Osteoblast (primary cell): Measurements from ENCODE around the gene RPL37. TPM values are rescaled to one million over a fixed set of nuclear protein-coding genes. Genes with fewer than 3 reads are reported as not detected.

Experiments used
- DNase-seq: peaks from one replicate; pipeline ENCODE4 v3.0.0; 2011; ENCODE audit warnings: low spot score, mixed read lengths; ENCODE audit not compliant: insufficient read length; ENCODE audit errors: missing footprints
- H2AFZ ChIP-seq: 2 replicates; pipeline ENCODE4 v1.6.0; 2011; ENCODE audit warnings: mild to moderate bottlenecking, low read length
- H3K27ac ChIP-seq: 2 replicates; pipeline ENCODE4 v1.5.1; 2011; ENCODE audit warnings: mild to moderate bottlenecking, low read depth, low read length, moderate library complexity
- H3K27me3 ChIP-seq: 2 replicates; pipeline ENCODE4 v1.6.0; 2012; ENCODE audit warnings: mild to moderate bottlenecking, control low read depth, inconsistent platforms, low read length, moderate library complexity; ENCODE audit not compliant: insufficient read depth
- H3K36me3 ChIP-seq: 2 replicates; pipeline ENCODE4 v1.5.1; 2011; ENCODE audit warnings: mild to moderate bottlenecking, low read length, control low read depth, moderate library complexity; ENCODE audit not compliant: insufficient read depth
- H3K4me1 ChIP-seq: 2 replicates; pipeline ENCODE4 v1.5.1; 2011; ENCODE audit warnings: mild to moderate bottlenecking, low read length, control low read depth, moderate library complexity; ENCODE audit not compliant: insufficient read depth
- H3K4me2 ChIP-seq: 2 replicates; pipeline ENCODE4 v1.6.0; 2011; ENCODE audit warnings: mild to moderate bottlenecking, low read length; ENCODE audit not compliant: insufficient read depth
- H3K4me3 ChIP-seq: fragments of 200-600 bp; sonication (generic); 3 replicates; pipeline ENCODE4 v1.5.1; 2012; ENCODE audit warnings: mild to moderate bottlenecking, low read length, inconsistent platforms; ENCODE audit not compliant: insufficient read depth
- H3K79me2 ChIP-seq: 2 replicates; pipeline ENCODE4 v1.6.0; 2012; ENCODE audit warnings: mild to moderate bottlenecking, low read length, control low read depth, inconsistent platforms; ENCODE audit not compliant: insufficient read depth
- H3K9me3 ChIP-seq: 2 replicates; pipeline ENCODE4 v1.5.1; 2011; ENCODE audit warnings: low read depth, low read length, control low read depth
- H4K20me1 ChIP-seq: 2 replicates; pipeline ENCODE4 v1.6.0; 2012; ENCODE audit warnings: mild to moderate bottlenecking, low read length, control low read depth; ENCODE audit not compliant: insufficient read depth
- total RNA-seq: library from RNA; depleted of rRNA; stranded (reverse); fragments of >200 nt; gene quantifications from 2 replicates; pipeline ENCODE4 v1.2.3, GENCODE V29; 2012
- TF ChIP-seq, protein P1 (sequence below): IDR thresholded peaks from 2 replicates; pipeline ENCODE4 v1.5.1; 2011; ENCODE audit warnings: mild to moderate bottlenecking, low read depth, low read length, moderate library complexity; ENCODE audit errors: extremely low read depth

The RPL37 gene
- total RNA-seq, 1 donor = 220 TPM

DNA sequence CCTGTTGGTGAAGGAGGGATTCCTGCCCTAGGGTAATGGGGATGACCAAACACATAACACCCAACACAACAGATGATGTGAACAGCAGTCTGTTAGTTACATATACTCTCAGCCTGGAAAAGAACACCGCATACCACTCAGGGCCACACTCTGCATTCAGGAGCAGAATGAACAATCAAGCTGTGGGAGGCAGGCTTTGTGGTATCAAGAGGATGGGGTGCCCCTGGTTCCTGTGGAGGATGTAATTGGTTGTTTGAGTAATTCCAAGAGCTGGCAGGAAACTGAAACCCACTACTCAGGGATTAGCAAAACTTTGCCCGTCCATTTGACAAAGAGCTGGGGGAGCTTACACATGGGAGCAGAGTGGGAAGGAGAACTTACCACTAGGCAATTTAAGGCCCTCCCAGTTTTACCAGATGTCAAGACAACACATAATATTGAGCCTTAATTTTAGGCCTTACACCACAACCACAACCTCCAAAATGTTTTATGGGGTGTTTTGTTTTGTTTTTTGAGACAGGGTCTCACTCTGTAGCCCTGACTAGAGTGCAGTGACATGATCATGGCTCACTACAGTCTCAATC lies 21.2 kb downstream of the RPL37 start:
- Histone ChIP-seq H3K36me3 (no peaks in the 10 kb centered on the region), H3K4me1 (peaks cover under 1% of the 10 kb centered on the region), H3K4me2 (no peak overlapping the region), H3K27ac (no peak overlapping the region), H3K9me3 (no peaks in the 10 kb centered on the region), H4K20me1 (no peaks in the 10 kb centered on the region), H3K79me2 (no peaks in the 10 kb centered on the region), H3K4me3 (no peak overlapping the region), H3K27me3 (no peaks in the 10 kb centered on the region), H2AFZ (no peak overlapping the region)
- DNase-seq = no peak
- TF ChIP-seq, protein P1, sequence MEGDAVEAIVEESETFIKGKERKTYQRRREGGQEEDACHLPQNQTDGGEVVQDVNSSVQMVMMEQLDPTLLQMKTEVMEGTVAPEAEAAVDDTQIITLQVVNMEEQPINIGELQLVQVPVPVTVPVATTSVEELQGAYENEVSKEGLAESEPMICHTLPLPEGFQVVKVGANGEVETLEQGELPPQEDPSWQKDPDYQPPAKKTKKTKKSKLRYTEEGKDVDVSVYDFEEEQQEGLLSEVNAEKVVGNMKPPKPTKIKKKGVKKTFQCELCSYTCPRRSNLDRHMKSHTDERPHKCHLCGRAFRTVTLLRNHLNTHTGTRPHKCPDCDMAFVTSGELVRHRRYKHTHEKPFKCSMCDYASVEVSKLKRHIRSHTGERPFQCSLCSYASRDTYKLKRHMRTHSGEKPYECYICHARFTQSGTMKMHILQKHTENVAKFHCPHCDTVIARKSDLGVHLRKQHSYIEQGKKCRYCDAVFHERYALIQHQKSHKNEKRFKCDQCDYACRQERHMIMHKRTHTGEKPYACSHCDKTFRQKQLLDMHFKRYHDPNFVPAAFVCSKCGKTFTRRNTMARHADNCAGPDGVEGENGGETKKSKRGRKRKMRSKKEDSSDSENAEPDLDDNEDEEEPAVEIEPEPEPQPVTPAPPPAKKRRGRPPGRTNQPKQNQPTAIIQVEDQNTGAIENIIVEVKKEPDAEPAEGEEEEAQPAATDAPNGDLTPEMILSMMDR = no peak

DNA sequence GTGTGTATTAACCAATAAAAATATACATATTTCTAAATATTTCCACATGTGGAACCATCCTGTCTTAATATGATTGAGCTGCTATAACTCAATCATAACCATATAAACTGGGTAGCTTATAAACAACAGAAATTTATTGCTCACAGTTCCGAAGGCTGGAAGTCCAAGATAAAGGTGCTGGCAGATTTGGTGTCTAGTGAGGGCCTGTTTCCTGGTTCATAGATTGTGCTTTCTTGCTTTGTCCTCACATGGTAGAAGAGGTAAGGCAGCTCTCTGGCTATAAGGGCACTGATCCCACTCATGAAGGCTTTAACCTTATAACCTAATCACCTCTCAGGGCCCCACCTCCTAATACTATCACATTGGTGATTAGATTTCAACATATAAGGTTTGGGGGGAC lies 22.9 kb downstream of the RPL37 start:
- Histone ChIP-seq H3K9me3 (no peaks in the 10 kb centered on the region), H4K20me1 (no peaks in the 10 kb centered on the region), H3K27ac (no peak overlapping the region), H3K4me3 (no peak overlapping the region), H3K36me3 (no peaks in the 10 kb centered on the region), H2AFZ (no peak overlapping the region), H3K4me1 (peaks cover 5% of the 10 kb centered on the region), H3K79me2 (no peaks in the 10 kb centered on the region), H3K27me3 (no peaks in the 10 kb centered on the region), H3K4me2 (no peak overlapping the region)
- no peak for DNase-seq
- TF ChIP-seq, protein P1 = no peak

DNA sequence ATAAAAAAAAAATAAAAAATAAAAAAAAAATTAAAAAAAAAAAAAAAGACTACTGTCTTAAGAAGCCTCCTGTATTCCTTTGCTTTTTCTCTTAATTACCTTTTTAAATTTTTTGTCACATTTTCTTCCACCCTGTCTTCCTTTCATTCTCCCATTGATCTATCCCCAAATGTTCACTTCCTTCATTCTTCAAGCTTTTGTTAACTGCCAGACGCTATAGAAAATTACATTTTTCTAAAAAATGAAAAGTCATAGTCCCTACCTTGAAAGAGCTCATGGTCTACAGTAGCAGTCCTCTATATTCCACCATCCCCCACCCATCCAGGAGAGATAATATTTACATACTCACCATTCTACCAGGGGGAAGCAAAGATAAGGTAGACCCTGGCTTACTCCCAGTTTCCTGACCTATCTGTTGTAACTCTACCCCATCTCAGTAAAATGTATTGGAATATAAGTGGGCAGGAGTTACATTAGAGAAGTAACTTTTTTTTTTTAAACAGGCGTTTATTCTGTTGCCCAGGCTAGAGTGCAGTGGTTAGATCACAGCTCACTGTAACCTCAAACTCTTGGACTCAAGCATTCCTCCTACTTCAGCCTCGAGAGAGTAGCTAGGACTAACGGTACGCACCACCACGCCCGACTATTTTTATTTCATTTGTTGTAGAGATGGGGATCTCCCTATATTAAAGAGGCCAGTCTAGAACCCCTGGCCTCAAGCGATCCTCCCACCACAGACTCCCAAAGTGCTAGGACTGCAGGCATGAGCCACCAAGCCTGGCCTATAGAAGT lies 33.1 kb downstream of the RPL37 start:
- H3K27me3 ChIP-seq = no peaks in the 10 kb centered on the region
- no peak overlapping the region for H2AFZ ChIP-seq
- DNase-seq = peak; percentile 18
- H3K9me3 ChIP-seq = no peaks in the 10 kb centered on the region
- H3K79me2 ChIP-seq = peaks cover 6% of the 10 kb centered on the region
- no peak overlapping the region for H3K4me3 ChIP-seq
- H3K4me1 ChIP-seq = peaks cover 8% of the 10 kb centered on the region
- no peaks in the 10 kb centered on the region for H3K36me3 ChIP-seq
- TF ChIP-seq, protein P1 = no peak
- peaks cover 1% of the 10 kb centered on the region for H4K20me1 ChIP-seq
- no peak overlapping the region for H3K27ac ChIP-seq
- H3K4me2 ChIP-seq = no peak overlapping the region

DNA sequence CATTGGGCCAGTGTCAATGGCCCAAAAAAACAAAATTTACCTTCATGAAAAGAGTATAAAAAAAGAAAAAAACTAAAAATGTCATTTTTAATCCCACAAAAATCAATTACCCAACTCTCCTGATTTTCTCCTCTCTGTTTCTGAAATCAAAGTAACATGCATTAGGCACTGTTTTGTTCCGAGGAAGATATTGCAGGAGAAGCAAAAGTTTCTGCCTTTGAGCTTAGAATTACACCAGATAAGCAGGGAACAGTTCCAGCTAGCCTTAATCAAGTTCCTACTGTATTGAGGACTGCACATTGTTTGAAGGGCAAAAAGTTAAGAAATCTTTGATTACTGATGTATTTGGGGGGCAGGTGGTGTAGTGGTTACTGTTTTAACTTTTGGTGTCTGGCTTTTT lies 35.8 kb downstream of the RPL37 start:
- H3K4me2 ChIP-seq = peak overlapping the region; percentile 96
- H3K4me3 ChIP-seq = no peak overlapping the region

More for the DNA sequence above, 35.8 kb downstream of the RPL37 start:
- H3K27ac ChIP-seq = no peak overlapping the region
- peak; percentile 22 for DNase-seq
- H3K27me3 ChIP-seq = no peaks in the 10 kb centered on the region
- peaks cover 33% of the 10 kb centered on the region for H3K79me2 ChIP-seq
- no peaks in the 10 kb centered on the region for H3K9me3 ChIP-seq
- H4K20me1 ChIP-seq = peaks cover 19% of the 10 kb centered on the region
- no peak overlapping the region for H2AFZ ChIP-seq
- peaks cover 3% of the 10 kb centered on the region for H3K36me3 ChIP-seq
- TF ChIP-seq, protein P1 = no peak
- peaks cover 18% of the 10 kb centered on the region for H3K4me1 ChIP-seq
